Suprapubic skin (tissue), 4 donors: ENCODE measurements around the gene PGAP1.

Source experiments
- CTCF ChIP-seq, 2 donors: fragments of 200-600 bp in 1 of 2; fragments of 450-650 bp in 1 of 2; sonication (generic) in 1 of 2; IDR thresholded peaks; one replicate each; pipeline ENCODE4 v1.5.1; 2016 to 2019; ENCODE audit warnings: antibody characterized with exemption in 2 of 2, mild to moderate bottlenecking in 1 of 2, moderate library complexity in 1 of 2
- POLR2A ChIP-seq, 2 donors: fragments of 450-650 bp; IDR thresholded peaks; one replicate each; pipeline ENCODE4 v1.6.1; 2017; ENCODE audit warnings: antibody characterized with exemption in 2 of 2, mild to moderate bottlenecking in 2 of 2, moderate library complexity in 2 of 2
- POLR2AphosphoS5 ChIP-seq, 3 donors: sonication (generic); formaldehyde crosslinking; IDR thresholded peaks; one replicate each; pipeline ENCODE4 v1.6.1; 2017; ENCODE audit warnings: antibody characterized with exemption in 3 of 3

GRCh38 chr2:196951973-196952372 lies 25.5 kb upstream of the PGAP1 start:
- TF ChIP-seq CTCF (IDR thresholded peaks at IDR 0.05): no peak
- TF ChIP-seq POLR2A (IDR thresholded peaks at IDR 0.05): no peak
- TF ChIP-seq POLR2AphosphoS5 (IDR thresholded peaks at IDR 0.05): no peak
